Measurements from ENCODE around the gene XRCC4.

GRCh38 chr5:83401122-83401731 lies 323.9 kb downstream of the XRCC4 start:
- TF ChIP-seq CTCF (IDR thresholded peaks at IDR 0.05 in 4 of 5, conservative IDR thresholded peaks at IDR 0.05 in 1 of 5) (no peak), POLR2A (IDR thresholded peaks at IDR 0.05) (no peak)

Measured in gastrocnemius medialis (tissue), 4 donors.